ENCODE results near the gene TIE1. TPM values are rescaled to one million over a fixed set of nuclear protein-coding genes. Genes with fewer than 3 reads are reported as not detected.

The TIE1 gene
- total RNA-seq (ENCODE audit: low replicate concordance), result 0.21 and 0.25 TPM in 2 replicates

GRCh38 chr1:43300378-43301094 is at the start of gene TIE1:
TIE1 (plus strand) TSS chr1:43300982; CDS start chr1:43301072, 90 bp downstream.
- H3K4me2 ChIP-seq, result no peak within 1 kb of the TSS
- H3K27me3 ChIP-seq, result no peaks in the 10 kb centered on the region
- H4K20me1 ChIP-seq (ENCODE audit: low read depth), result no peaks in the 10 kb centered on the region
- H3K4me1 ChIP-seq, result peaks cover 43% of the 10 kb centered on the region
- TF ChIP-seq EZH2phosphoT487 (IDR thresholded peaks at IDR 0.05), result no peak
- no peak for TF ChIP-seq CTCF (IDR thresholded peaks at IDR 0.05)
- TF ChIP-seq EZH2 (IDR thresholded peaks at IDR 0.05), result no peak
- peaks cover 6% of the 10 kb centered on the region for H3K27me3 Mint-ChIP-seq (ENCODE audit: insufficient read depth, low read depth)
- H3K9me3 ChIP-seq (ENCODE audit: low read depth), result no peaks in the 10 kb centered on the region
- no peaks in the 10 kb centered on the region for H3K9me3 Mint-ChIP-seq
- no peaks in the 10 kb centered on the region for H3K36me3 Mint-ChIP-seq
- no peak within 1 kb of the TSS for H3K27ac ChIP-seq
- H3K27ac Mint-ChIP-seq, result peak within 1 kb of the TSS; percentile 70
- peak within 1 kb of the TSS; percentile 89 for H2AFZ ChIP-seq (replicated peaks)
- H3K4me3 ChIP-seq, result no peak within 1 kb of the TSS
- no peak within 1 kb of the TSS for H3K9ac ChIP-seq
- H3F3A ChIP-seq (ENCODE audit: low read depth), result peaks cover 11% of the 10 kb centered on the region
- H3K4me3 Mint-ChIP-seq, result no peak within 1 kb of the TSS
- no peaks in the 10 kb centered on the region for H3K36me3 ChIP-seq
- no peak for DNase-seq (ENCODE audit: low spot score)
- H3K79me2 ChIP-seq (ENCODE audit: low read depth), result no peaks in the 10 kb centered on the region
- peaks cover 29% of the 10 kb centered on the region for H3K4me1 Mint-ChIP-seq

GRCh38 chr1:43251024-43251423 is 49.8 kb upstream of the TIE1 start:
- Histone ChIP-seq H3K9me3 (ENCODE audit: low read depth) (peaks cover 24% of the 10 kb centered on the region), H3F3A (ENCODE audit: low read depth) (no peaks in the 10 kb centered on the region), H3K9ac (no peak overlapping the region), H3K27ac (no peak overlapping the region), H3K4me1 (no peaks in the 10 kb centered on the region), H4K20me1 (ENCODE audit: low read depth) (no peaks in the 10 kb centered on the region), H3K27me3 (no peaks in the 10 kb centered on the region), H2AFZ (replicated peaks) (no peak overlapping the region), H3K4me2 (no peak overlapping the region), H3K79me2 (ENCODE audit: low read depth) (no peaks in the 10 kb centered on the region), H3K36me3 (no peaks in the 10 kb centered on the region), H3K4me3 (no peak overlapping the region)
- TF ChIP-seq CTCF (IDR thresholded peaks at IDR 0.05), result no peak
- TF ChIP-seq EZH2 (IDR thresholded peaks at IDR 0.05), result no peak
- no peak for TF ChIP-seq EZH2phosphoT487 (IDR thresholded peaks at IDR 0.05)
- DNase-seq (ENCODE audit: low spot score), result no peak
- Mint-ChIP-seq H3K27me3 (ENCODE audit: insufficient read depth, low read depth) (peaks cover 10% of the 10 kb centered on the region), H3K36me3 (no peaks in the 10 kb centered on the region), H3K4me1 (no peaks in the 10 kb centered on the region), H3K4me3 (no peak overlapping the region), H3K9me3 (peaks cover 24% of the 10 kb centered on the region), H3K27ac (no peak overlapping the region)

GRCh38 chr1:43252225-43252624 is 48.6 kb upstream of the TIE1 start:
- no peak overlapping the region for H2AFZ ChIP-seq (replicated peaks)
- no peak overlapping the region for H3K4me2 ChIP-seq
- no peak overlapping the region for H3K4me3 ChIP-seq
- peaks cover 13% of the 10 kb centered on the region for H3K9me3 Mint-ChIP-seq
- no peak overlapping the region for H3K27ac Mint-ChIP-seq
- no peaks in the 10 kb centered on the region for H4K20me1 ChIP-seq (ENCODE audit: low read depth)
- H3K4me1 Mint-ChIP-seq, result no peaks in the 10 kb centered on the region
- no peak overlapping the region for H3K4me3 Mint-ChIP-seq
- H3K9ac ChIP-seq, result no peak overlapping the region
- H3F3A ChIP-seq (ENCODE audit: low read depth), result no peaks in the 10 kb centered on the region
- H3K79me2 ChIP-seq (ENCODE audit: low read depth), result no peaks in the 10 kb centered on the region
- H3K9me3 ChIP-seq (ENCODE audit: low read depth), result peaks cover 13% of the 10 kb centered on the region
- no peaks in the 10 kb centered on the region for H3K27me3 ChIP-seq
- DNase-seq (ENCODE audit: low spot score), result no peak
- no peaks in the 10 kb centered on the region for H3K36me3 ChIP-seq
- H3K27me3 Mint-ChIP-seq (ENCODE audit: insufficient read depth, low read depth), result peaks cover 13% of the 10 kb centered on the region
- H3K36me3 Mint-ChIP-seq, result no peaks in the 10 kb centered on the region
- H3K4me1 ChIP-seq, result no peaks in the 10 kb centered on the region
- TF ChIP-seq EZH2phosphoT487 (IDR thresholded peaks at IDR 0.05) (no peak), EZH2 (IDR thresholded peaks at IDR 0.05) (no peak), CTCF (IDR thresholded peaks at IDR 0.05) (no peak)
- H3K27ac ChIP-seq, result no peak overlapping the region

Measured in neural progenitor cell (in vitro differentiated cells).